GM21360 (cell line): Measurements from ENCODE around the gene SNX6.
"Not testable (repeated sequence)": the region's sequence is repeated elsewhere in the genome, so short reads cannot be mapped to it uniquely, and the experiment has no call there.

Source experiments
- ATAC-seq: cut with Tn5 transposase; IDR thresholded peaks from one replicate; pipeline ENCODE4 v1.9.1; 2021; ENCODE audit warnings: mild to moderate bottlenecking, moderate library complexity; ENCODE audit not compliant: unreplicated experiment

SNX6 gene

DNA sequence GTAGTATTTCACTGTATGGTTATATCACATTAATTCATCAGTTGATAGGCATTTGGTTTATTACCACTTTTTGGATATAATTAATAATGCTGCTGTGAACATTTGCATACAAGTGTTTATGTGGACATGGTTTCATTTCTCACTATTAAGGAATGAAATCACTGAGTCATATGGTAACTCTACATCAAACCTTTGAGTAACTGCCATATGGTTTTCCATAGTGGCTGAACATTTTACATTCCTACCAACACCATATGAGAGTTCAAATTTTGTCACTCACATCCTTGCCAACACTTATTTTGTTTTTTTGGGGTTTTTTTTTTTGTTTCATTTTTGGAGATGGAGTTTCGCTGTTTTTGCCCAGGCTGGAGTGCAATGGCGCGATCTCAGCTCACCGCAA, 60.2 kb downstream of the SNX6 start:
- ATAC-seq = no peak

DNA sequence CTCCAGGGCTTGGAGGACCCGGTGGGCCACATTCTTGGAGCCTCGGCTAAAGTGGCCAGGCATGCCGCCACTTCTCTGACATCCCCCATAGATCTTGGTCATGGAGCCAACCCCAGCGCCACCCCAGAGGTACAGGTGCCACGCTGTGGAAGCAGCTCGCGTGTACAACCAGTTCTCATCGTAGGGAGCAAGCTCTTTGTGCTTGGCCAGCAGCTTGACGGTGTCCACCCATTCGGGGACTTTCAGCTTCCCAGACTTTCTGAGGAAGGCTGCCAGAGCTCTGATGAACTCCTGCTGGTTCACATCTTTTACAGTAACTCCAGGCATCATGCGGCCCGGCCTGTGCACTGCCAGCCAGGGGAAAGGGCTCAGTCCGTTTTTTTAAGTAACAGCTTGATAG, 61.1 kb downstream of the SNX6 start:
- ATAC-seq = no peak

DNA sequence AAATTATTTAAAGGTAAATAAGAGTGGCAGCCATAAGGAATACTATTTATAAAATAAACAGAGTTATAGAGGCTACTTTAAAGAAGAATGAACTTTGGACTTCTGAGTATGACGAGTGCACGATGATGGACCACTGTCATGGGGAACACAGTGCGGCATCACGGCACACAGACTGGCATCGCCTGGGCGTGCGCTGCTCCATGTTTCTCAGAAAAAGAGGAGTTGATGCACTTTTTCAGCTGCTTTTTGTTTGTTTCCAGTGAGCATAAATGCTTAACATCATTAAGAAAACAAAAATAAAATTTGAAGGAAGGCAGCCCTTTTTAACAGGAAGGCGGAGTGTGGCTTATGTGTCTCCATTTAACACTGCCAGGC, 67.2 kb downstream of the SNX6 start:
- no peak for ATAC-seq

DNA sequence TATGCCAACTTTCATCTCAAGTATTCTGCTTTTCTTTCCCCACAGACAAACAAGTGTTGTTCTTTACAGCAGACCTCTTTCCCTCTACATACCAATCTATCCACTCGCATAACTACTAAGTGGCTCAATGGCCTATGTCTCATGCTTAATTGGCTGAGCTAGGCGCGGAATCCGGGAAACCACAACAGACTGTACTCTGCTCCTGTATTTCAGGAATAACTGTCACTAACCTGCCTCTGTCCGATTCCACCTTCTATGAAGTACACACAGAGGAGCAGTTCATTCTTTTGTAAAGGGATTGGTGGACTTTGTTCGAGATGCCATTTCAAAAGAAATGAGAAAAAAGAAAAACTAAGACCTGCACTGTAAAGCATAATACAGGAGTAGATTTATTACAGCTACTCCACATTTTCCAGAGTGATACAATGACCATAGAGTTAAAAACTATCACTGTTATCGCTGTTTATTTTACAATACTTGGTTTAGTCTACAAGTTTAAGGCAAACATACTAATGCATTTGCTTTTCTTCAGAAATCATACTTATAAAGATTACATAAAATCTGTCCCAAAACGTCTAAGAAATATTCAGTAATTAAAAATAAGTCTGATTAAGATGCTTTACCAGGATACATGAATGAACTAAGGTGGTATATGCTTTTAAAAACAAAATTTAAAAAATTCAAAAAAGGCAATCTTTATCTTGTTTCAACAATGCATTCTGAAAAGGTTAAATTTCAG, 67.7 kb downstream of the SNX6 start:
- ATAC-seq = not testable (repeated sequence)

DNA sequence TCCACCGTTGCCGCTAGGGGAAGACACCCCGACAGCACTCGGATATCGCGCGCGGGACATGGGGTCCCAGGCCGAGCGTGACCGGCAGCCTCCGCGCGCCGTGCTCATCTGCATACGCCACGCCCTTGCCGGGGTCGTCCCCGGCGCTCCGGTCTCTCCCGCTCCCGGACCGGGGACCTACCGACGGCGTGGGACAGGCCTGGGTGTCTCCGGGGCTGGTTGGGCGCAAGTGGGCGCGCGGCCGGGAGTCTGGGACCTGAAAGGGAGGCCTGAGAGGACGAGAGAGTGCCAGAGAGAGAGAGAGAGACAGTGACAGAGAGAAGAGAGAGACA, 73.5 kb downstream of the SNX6 start:
- ATAC-seq = peak; percentile 47

DNA sequence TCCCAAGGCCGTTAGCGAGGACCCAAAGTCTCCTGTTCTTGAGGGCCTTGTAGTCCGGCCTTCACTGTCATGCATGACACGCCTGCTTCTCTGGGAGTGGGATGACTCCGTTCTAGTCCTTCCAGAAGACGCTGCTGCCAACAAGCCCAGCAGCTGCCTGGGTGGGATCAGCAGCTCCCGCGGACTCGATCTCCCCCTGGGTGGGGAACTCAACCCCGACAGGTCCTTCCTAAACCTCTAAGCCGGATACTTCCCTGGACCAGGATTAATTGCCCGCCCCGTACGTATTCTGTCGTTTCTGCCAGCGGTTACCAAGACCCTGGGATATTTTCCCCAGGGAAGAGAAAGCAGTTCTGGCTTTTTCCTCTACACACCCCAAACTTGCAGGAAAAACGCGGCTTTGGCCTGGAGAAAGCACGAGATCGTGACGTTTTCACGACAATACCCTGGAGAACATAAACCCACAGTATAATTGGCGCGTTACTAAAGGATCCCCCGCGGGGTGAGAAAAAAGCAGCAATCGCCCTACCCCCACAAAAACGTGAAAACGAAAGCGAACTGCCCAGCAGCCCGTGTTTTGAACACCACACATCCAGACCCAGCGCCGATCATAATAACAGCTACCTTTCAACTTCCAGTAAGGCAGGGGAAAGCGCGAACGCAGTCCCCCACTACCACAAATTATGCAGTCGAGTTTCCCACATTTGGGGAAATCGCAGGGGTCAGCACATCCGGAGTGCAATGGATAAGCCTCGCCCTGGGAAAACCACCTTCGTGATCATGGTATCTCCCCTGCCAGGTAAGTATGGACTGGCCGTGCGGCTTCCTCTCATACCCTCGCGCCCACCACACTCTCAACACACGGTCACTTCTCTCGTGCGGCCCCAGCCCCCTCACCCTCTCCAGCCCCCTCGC, 74.1 kb downstream of the SNX6 start:
- peak; percentile 62 for ATAC-seq

DNA sequence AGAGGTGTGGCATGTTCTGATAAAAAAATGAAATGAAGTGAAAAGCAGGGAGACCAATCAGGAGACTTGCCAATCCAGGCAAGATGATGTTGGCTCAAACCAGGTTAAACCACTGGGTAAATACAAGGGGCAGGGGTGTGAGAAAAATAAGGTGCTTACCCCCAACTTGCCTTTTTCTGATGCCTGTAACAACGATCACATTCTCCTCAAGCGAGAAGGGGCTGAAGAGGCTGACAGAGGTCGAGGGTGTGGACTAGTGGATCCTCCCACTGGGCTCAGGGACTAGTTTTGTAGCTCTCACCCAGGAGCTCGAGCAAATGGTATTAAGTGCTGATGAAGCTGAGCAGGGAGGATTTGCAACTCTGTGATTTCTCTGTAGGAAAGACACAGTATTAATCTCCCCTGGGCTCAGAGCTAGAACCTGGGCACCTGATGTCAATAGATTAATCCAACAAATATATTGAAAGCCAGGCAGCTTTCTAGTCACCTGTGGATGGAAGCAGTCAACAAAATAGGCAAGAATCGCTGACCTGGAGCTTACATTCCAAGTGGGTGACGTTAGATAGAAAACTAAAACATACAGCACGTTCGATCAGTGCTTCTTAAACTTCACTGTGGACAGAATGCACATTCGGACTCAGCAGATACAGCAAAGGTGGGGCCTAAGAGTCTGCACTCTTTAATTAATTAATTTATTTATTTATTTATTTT, 75.3 kb downstream of the SNX6 start:
- no peak for ATAC-seq

DNA sequence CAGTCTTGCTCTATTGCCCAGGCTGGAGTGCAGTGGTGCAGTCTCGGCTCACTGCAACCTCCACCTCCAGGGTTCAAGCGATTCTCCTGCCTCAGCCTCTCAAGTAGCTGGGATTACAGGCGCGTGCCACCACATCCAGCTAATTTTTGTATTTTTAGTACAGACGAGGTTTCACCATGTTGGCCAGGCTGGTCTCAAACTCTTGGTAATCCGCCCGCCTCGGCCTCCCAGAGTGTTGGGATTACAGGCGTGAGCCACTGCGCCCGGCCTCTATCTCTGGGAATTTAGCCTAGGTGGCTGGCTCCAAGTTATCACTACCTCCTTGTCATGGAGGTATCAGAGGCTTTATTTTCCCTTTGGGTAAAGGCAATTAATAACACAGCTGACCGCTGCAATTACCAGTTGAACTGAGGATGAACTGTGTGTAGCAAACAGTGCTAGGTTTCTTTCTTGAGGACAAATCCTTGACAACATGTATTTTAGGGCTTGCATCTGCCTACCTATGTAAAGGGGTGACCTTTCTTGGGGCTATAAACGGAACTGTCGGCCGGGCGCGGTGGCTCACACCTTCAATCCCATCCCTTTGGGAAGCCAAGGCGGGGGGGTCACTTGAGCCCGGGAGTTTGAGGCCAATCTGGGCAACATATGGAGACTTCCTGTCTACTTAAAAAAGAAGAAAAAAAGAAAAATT, 80.5 kb downstream of the SNX6 start:
- ATAC-seq = not testable (repeated sequence)

DNA sequence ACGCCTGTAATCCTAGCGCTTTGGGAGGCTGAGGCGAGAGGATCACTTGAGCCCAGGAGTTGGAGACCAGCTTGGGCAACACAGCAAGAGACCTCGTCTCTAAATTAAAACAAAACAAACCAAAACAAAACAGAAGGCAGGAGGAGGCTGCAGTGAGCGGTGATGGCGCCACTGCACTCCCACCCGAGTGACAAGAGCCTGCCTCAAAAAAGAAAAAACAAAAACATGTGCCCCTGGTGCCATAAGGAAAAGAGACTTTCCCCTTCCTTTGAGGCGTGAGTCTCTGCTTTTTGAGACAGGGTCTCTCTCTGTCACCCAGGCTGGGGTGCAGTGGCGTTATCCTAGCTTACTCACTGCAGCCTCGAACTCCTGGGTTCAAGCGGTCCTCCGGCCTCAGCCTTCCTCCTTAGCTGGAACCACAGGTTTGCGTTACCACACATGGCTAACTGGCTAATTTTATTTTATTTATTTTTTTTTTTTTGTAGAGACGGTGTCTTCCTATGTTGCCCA, 81.4 kb downstream of the SNX6 start:
- no peak for ATAC-seq

DNA sequence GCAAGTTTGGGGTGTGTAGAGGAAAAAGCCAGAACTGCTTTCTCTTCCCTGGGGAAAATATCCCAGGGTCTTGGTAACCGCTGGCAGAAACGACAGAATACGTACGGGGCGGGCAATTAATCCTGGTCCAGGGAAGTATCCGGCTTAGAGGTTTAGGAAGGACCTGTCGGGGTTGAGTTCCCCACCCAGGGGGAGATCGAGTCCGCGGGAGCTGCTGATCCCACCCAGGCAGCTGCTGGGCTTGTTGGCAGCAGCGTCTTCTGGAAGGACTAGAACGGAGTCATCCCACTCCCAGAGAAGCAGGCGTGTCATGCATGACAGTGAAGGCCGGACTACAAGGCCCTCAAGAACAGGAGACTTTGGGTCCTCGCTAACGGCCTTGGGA, 82.8 kb downstream of the SNX6 start:
- peak; percentile 31 for ATAC-seq

DNA sequence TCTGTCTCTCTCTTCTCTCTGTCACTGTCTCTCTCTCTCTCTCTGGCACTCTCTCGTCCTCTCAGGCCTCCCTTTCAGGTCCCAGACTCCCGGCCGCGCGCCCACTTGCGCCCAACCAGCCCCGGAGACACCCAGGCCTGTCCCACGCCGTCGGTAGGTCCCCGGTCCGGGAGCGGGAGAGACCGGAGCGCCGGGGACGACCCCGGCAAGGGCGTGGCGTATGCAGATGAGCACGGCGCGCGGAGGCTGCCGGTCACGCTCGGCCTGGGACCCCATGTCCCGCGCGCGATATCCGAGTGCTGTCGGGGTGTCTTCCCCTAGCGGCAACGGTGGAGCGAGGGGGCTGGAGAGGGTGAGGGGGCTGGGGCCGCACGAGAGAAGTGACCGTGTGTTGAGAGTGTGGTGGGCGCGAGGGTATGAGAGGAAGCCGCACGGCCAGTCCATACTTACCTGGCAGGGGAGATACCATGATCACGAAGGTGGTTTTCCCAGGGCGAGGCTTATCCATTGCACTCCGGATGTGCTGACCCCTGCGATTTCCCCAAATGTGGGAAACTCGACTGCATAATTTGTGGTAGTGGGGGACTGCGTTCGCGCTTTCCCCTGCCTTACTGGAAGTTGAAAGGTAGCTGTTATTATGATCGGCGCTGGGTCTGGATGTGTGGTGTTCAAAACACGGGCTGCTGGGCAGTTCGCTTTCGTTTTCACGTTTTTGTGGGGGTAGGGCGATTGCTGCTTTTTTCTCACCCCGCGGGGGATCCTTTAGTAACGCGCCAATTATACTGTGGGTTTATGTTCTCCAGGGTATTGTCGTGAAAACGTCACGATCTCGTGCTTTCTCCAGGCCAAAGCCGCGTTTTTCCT, 83.4 kb downstream of the SNX6 start:
- peak; percentile 60 for ATAC-seq

DNA sequence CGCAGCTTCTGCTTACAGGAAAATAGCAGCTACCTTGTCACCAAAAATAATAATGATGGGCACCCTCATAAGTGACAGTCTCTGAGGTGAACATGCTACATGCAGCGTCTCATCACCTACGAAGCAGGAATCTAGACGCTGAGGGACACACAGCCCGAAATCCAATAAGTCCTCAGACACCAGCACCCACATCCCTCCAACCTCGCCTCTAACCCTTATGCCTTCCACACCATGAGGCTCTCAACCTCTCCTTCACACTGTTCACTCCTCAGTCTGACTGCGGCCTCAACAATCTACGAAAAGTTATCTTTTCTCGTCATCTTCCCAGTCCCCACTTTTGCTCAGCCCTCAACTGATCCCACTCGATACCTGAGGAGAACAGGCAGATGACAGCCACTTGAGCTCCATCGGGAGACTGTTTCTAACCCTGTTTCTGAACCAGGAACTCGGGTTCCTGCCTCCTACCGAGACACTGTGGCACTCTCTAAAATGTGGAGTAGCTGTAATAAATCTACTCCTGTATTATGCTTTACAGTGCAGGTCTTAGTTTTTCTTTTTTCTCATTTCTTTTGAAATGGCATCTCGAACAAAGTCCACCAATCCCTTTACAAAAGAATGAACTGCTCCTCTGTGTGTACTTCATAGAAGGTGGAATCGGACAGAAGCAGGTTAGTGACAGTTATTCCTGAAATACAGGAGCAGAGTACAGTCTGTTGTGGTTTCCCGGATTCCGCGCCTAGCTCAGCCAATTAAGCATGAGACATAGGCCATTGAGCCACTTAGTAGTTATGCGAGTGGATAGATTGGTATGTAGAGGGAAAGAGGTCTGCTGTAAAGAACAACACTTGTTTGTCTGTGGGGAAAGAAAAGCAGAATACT, 89.5 kb downstream of the SNX6 start:
- ATAC-seq = not testable (repeated sequence)

DNA sequence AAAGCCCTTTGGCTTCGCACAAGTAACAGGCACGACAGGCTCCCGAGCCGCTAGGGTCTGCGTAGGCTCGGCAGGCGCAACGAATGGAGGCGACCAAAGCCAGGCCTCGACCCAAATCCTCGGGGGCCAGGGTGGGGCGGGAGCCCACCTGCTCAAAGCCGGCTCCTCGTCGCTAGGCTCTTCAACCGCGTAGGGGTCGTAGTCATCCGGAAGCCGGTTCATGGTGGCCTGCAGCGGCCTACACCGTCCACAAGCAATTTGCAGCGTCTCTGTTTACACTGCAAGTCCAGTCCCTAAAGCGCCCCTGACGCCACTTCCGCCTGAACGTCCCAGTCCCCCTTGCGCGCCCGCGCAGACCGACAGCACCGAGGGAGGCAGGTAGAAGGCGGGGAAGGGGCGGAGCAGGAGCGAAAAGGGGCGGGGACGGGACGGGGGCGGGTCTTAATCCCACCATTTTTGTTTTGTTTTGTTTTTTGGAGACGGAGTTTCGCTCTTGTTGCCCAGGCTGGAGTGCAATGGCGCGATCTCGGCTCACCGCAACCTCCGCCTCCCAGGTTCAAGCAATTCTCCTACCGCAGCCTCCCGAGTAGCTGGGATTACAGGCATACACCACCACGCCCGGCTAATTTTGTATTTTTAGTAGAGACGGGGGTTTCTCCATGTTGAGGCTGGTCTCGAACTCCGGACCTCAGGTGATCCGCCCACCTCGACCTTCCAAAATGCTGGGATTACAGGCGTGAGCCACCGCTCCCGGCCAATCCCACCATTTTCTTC, 90.4 kb downstream of the SNX6 start, which contains the start of gene EAPP:
EAPP (minus strand) TSS at position 295 of the 774 bp plus-strand sequence; CDS start at position 222, 73 bp downstream.
- ATAC-seq = peak; percentile 100

DNA sequence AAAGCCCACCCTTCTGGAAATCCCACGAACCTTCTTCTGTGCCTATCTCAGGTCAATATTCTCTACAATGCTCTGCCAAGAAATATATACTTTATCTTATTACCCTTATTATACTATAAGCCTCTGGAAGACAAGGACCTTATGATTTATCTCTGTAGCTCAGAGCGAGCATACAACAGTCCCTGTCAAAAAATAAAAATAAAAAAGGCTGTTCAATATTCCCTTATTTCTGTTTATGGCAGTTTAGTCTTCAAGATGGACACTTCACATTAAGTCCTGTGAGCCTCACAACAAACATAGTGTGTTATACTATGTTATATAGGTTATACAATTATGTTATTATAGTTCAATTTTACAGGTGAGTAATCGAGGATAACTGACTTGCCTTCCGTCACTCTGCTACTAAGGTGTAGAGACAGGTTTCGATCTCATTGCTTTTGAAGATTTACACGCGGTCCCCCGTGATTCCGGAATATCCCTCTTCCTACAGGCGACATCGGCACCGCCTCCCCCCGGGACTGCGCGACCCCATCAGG, 91.0 kb downstream of the SNX6 start:
- ATAC-seq = no peak

DNA sequence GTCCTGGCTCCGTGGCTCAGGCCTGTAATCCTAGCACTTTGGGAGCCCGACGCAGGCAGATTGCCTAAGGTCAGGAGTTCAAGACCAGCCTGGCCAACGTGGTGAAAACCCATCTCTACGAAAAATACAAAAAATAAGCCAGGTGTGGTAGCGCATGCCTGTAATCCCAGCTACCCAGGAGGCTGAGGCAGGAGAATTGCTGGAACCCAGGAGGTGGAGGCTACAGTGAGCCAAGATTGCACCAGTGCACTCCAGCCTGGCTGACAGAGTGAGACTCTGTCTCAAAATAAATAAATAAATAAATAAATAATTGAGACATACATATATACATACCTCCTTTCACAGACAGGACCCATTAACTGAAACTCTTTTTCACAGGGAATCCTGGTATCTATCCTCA, 91.9 kb downstream of the SNX6 start:
- not testable (repeated sequence) for ATAC-seq

DNA sequence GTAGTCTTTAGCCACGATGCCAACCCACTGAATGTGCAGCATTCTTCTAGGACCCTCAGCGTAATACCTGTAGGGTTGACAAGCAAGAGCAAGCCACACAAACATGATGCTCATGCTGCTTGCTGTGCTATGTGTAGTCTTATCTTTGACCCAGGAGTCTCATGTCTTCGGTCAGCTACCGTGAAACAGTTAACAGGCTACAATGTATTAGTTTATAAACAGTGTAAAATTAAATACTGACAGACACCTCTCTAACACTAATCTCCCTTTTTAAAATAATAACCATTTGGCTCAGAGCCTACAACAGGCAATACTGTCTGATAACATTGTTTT, 92.3 kb downstream of the SNX6 start:
- ATAC-seq = no peak

DNA sequence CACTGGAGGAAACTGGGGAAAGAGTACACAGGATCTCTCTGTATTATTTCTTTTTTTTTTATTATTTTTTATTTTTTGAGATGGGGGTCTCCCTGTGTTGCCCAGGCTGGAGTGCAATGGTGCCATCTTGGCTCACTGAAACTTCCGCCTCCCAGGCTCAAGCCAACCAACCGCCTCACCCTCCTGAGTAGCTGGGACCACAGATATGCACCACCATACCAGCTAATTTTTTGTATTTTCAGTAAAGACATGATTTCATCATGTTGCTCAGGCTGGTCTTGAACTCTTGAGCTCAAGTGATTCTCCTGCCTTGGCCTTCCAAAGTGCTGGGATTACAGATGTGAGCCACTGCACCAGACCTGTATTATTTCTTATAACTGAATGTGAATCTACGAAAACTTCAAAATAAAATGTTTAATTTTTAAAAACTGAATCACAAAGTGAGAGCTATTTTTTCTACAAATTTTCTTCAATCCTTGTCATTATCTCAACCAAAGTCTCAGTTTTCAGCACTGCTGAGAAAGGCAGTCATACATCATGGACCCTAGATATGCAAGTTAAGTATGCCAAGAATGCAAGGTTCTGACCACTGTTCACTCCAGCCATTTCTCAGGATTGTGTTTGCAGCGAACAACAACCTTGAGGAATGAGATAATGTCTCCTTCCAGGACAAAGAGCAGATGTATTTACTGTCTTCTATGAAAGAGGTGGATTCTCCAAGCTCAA, 92.8 kb downstream of the SNX6 start:
- ATAC-seq = no peak
